GM12878 (cell line): ENCODE data around the gene GNB5. TPM values are rescaled to one million over a fixed set of nuclear protein-coding genes. Genes with fewer than 3 reads are reported as not detected.
A peak's percentile ranks its signal among the peaks of the same experiment; 100 is the strongest.

ENCODE experiments used
- ATAC-seq: fragments of 200-7000 bp; cut with Tn5 transposase; 3 replicates; pipeline ENCODE4 v1.9.1; 2020; ENCODE audit warnings: mild to moderate bottlenecking, moderate library complexity
- BruUV-seq: library from RNA; stranded (reverse); fragments of 400-500 nt; replicated peaks from 2 replicates; lab custom pipeline; 2021; lab: Mats Ljungman, UMichigan
- CTCF ChIA-PET: fragments of 300-600 bp; sonication (Branson Sonifier 250); formaldehyde crosslinking; extraction: SDS; loops from one replicate; lab custom pipeline; 2021; ENCODE audit warnings: inconsistent platforms; lab: Yijun Ruan, JAX
- POLR2A ChIA-PET: fragments of 350-600 bp; formaldehyde crosslinking; extraction: SDS; loops from one replicate; lab custom pipeline; 2021; ENCODE audit warnings: inconsistent platforms; lab: Charles Lee
- RAD21 ChIA-PET: fragments of 300-600 bp; sonication (Branson Sonifier 250); formaldehyde crosslinking; loops from one replicate; lab custom pipeline; 2023; ENCODE audit warnings: antibody characterized with exemption; ENCODE audit not compliant: unreplicated experiment; lab: Charles Lee
- SMC1A ChIA-PET: fragments of 300-600 bp; sonication (Branson Sonifier 250); formaldehyde crosslinking; loops from one replicate; lab custom pipeline; 2023; ENCODE audit not compliant: unreplicated experiment, uncharacterized antibody; lab: Charles Lee
- DNase-seq: peaks from one replicate; pipeline ENCODE4 v3.0.0-alpha.2; 2011; ENCODE audit warnings: low read depth, low spot score
- FAIRE-seq: peaks from 3 replicates; lab custom pipeline; 2011; peaks lifted over from hg19 to GRCh38; lab: Jason Lieb, UNC
- H2AFZ ChIP-seq: 2 replicates; pipeline ENCODE4 v1.6.0; 2011; ENCODE audit warnings: low read depth, low read length, control low read depth; ENCODE audit not compliant: control insufficient read depth
- H3K27ac ChIP-seq: 2 replicates; pipeline ENCODE4 v1.5.1; 2011; ENCODE audit warnings: control low read depth; ENCODE audit not compliant: control insufficient read depth, insufficient read depth
- H3K27me3 ChIP-seq, 2 experiments: replicated peaks in 1 of 2; 2 replicates each; pipeline versions ENCODE4 v1.6.0 to v1.6.1; 2011; ENCODE audit warnings: low read length in 1 of 2; ENCODE audit not compliant: control insufficient read depth in 2 of 2, insufficient read depth in 2 of 2
- H3K36me3 ChIP-seq, 2 experiments: 2 replicates each; pipeline ENCODE4 v1.5.1; 2011; ENCODE audit warnings: low read length in 1 of 2; ENCODE audit not compliant: control insufficient read depth in 2 of 2, insufficient read depth in 2 of 2
- H3K4me1 ChIP-seq: 2 replicates; pipeline ENCODE4 v1.6.1; 2011; ENCODE audit warnings: mild to moderate bottlenecking, low read length, moderate library complexity, mixed read lengths; ENCODE audit not compliant: control insufficient read depth, insufficient read depth
- H3K4me2 ChIP-seq: 2 replicates; pipeline ENCODE4 v1.6.0; 2011; ENCODE audit warnings: control low read depth; ENCODE audit not compliant: control insufficient read depth, insufficient read depth
- H3K4me3 ChIP-seq: fragments of 200-600 bp; sonication (generic); 2 replicates; pipeline ENCODE4 v1.5.1; 2016
- H3K79me2 ChIP-seq: 2 replicates; pipeline ENCODE4 v1.6.0; 2011; ENCODE audit warnings: low read length; ENCODE audit not compliant: control insufficient read depth, insufficient read depth
- H3K9ac ChIP-seq: 2 replicates; pipeline ENCODE4 v1.8.0; 2011; ENCODE audit warnings: low read length, control low read depth, mixed read lengths; ENCODE audit not compliant: control insufficient read depth, insufficient read depth
- H3K9me3 ChIP-seq: replicated peaks from 3 replicates; pipeline ENCODE4 v1.5.1; 2011; ENCODE audit warnings: mild to moderate bottlenecking, low read length; ENCODE audit not compliant: control insufficient read depth, insufficient read depth
- H4K20me1 ChIP-seq: 2 replicates; pipeline ENCODE4 v1.6.0; 2011; ENCODE audit not compliant: control insufficient read depth, insufficient read depth
- CBX5 ChIP-seq: sonication (generic); IDR thresholded peaks from 2 replicates; pipeline ENCODE4 v1.6.1; 2016; ENCODE audit warnings: low read depth, moderate library complexity, mild to moderate bottlenecking, inconsistent platforms
- LARP7 ChIP-seq: fragments of 450-650 bp; IDR thresholded peaks from 2 replicates; pipeline ENCODE4 v1.6.1; 2017; ENCODE audit warnings: mild to moderate bottlenecking
- NFXL1 ChIP-seq: fragments of 450-650 bp; IDR thresholded peaks from 2 replicates; pipeline ENCODE4 v1.6.1; 2017; ENCODE audit warnings: antibody characterized with exemption, mild to moderate bottlenecking, borderline replicate concordance
- SPI1 ChIP-seq: IDR thresholded peaks from 2 replicates; pipeline ENCODE4 v1.6.1; 2011; ENCODE audit warnings: low read depth, mild to moderate bottlenecking, low read length, moderate library complexity, borderline replicate concordance; ENCODE audit not compliant: insufficient read depth
- WGBS: methylation state at CpG from one replicate; pipeline ENCODE4 v1.1.6; 2016; ENCODE audit warnings: low lambda C conversion rate; ENCODE audit not compliant: insufficient replicate concordance, insufficient coverage; ENCODE audit errors: missing lambda C conversion rate; 5-methylcytosine and 5-hydroxymethylcytosine counted together
- in situ Hi-C: fragments of 300-500 bp; cut with MboI; formaldehyde crosslinking; loops from 9 replicates; pipeline ENCODE4 v1.14.3; 2018; ENCODE audit warnings: mixed read lengths
- intact Hi-C: fragments of 100-400 bp; cut with micrococcal nuclease; formaldehyde crosslinking; loops from one replicate; pipeline ENCODE4 v1.14.2; 2022; ENCODE audit not compliant: unreplicated experiment
- polyA plus RNA-seq, 11 experiments: library from polyadenylated mRNA; depleted of rRNA in 4 of 11; unstranded in 6 of 11; stranded (reverse) in 5 of 11; fragments of >200 nt; fragmentation: Nextera tagmentation in 4 of 11; fragmentation: Illumina TruSeq in 1 of 11; extraction: Ambion mirVana in 4 of 11; extraction: Trizol in 1 of 11; gene quantifications; 1 replicate in 1 of 11; 2 replicates in 10 of 11; pipeline versions ENCODE4 v1.2.1 to v1.2.3, GENCODE V29; 2011 to 2016; ENCODE audit warnings: inconsistent platforms in 2 of 11, missing spikeins in 2 of 11, low read depth in 1 of 11
- total RNA-seq, 4 experiments: library from RNA; depleted of rRNA in 3 of 4; stranded (reverse); fragments of >200 nt in 3 of 4; fragmentation: Illumina TruSeq in 1 of 4; extraction: Trizol in 1 of 4; gene quantifications; 2 replicates each; pipeline versions ENCODE4 v1.2.1 to v1.2.3, GENCODE V29; 2013 to 2021
- TF ChIP-seq, protein P1 (sequence below): fragments of 450-650 bp; IDR thresholded peaks from 2 replicates; pipeline ENCODE4 v1.6.1; 2017; ENCODE audit warnings: low read depth, mild to moderate bottlenecking, moderate library complexity

Gene GNB5
- total and polyA plus RNA-seq, 10 of the 15 experiments (the other 5 are each of a cell fraction or from before 2014, with no cell fraction given) = 2.4 to 25.9 (median 15.2) TPM

DNA sequence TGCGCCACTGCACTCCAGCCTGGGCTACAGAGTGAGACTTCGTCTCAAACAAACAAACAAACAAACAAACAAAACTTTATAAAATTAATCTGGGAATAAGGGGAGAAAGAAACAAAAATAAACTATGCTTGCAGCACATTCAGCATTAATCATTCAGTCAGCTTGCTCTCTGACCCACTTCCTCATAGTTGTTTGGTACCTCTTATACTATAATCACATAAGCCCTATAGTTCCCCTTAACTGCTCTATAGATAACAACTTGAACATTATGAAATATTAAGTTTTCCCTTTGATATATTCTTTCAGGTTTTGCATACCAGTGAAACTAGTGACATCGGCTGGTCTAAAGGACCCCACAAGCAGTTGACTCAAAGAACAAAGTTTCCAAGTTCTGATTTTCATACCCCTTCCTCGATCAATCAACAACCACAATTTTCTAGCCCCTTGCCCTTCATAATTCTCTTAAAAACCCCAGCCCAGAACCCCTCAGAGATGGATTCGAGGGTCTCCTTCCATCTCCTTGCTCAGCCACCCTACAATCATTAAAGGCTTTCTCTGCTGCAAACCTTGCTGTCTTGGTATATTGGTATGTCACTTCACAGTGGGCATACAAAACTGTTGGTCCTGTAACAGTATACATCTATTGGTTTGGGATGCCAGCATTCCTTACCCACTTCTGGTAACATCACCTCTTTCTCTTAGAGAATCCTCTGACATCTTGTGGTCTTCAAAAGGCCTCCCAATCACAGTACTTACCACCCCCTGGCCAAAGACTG, 105.0 kb downstream of the GNB5 start:
- ChIA-PET RAD21 (interaction anchor here (9.4 to 10.3 kb wide), 2 partner anchors 12 to 22 kb away, joined by 170 to 203 read pairs; partner anchors contain the start of gene BCL2L10), CTCF (interaction anchor here (11.1 kb wide), 1 partner anchor 16 kb away, joined by 251 read pairs; no protein-coding TSS in a partner anchor), POLR2A (interaction anchor here (10.3 kb wide), 1 partner anchor 14 kb away, joined by 151 read pairs; no protein-coding TSS in a partner anchor), SMC1A (interaction anchor here (1.2 to 10.0 kb wide), 3 partner anchors 13 to 48 kb away, joined by 4 to 272 read pairs (median 5); no protein-coding TSS in a partner anchor)
- intact Hi-C loops = no loop called here
- peaks cover 4% of the 10 kb centered on the region; the same call in 1 of the 2 replicates for H3K79me2 ChIP-seq
- no peak overlapping the region for H3K27ac ChIP-seq
- no peak for FAIRE-seq
- H3K36me3 ChIP-seq = no peaks in the 10 kb centered on the region; a peak in 1 of 4 replicates
- H4K20me1 ChIP-seq = no peaks in the 10 kb centered on the region
- H2AFZ ChIP-seq = no peak overlapping the region
- TF ChIP-seq CBX5 = peak; percentile 45; the same call in 1 of the 2 replicates
- TF ChIP-seq NFXL1 = 0 out of 2 replicates have a peak, but pooled peaks have one; percentile 52
- peak; percentile 34; the same call in 1 of the 2 replicates for TF ChIP-seq SPI1
- TF ChIP-seq, protein P1, sequence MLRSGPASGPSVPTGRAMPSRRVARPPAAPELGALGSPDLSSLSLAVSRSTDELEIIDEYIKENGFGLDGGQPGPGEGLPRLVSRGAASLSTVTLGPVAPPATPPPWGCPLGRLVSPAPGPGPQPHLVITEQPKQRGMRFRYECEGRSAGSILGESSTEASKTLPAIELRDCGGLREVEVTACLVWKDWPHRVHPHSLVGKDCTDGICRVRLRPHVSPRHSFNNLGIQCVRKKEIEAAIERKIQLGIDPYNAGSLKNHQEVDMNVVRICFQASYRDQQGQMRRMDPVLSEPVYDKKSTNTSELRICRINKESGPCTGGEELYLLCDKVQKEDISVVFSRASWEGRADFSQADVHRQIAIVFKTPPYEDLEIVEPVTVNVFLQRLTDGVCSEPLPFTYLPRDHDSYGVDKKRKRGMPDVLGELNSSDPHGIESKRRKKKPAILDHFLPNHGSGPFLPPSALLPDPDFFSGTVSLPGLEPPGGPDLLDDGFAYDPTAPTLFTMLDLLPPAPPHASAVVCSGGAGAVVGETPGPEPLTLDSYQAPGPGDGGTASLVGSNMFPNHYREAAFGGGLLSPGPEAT = 0 out of 2 replicates have a peak, but pooled peaks have one; percentile 10
- no peak for TF ChIP-seq LARP7
- H3K4me3 ChIP-seq = no peak overlapping the region
- 67% methylated on average over 5 of the region's 5 CpGs for WGBS
- TSS peak; percentile 19 for BruUV-seq
- no peak overlapping the region for H3K4me2 ChIP-seq
- H3K4me1 ChIP-seq = peaks cover 20% of the 10 kb centered on the region
- peaks cover 20% of the 10 kb centered on the region for H3K9me3 ChIP-seq
- no peak for DNase-seq
- in situ Hi-C loops = no loop called here
- no peak overlapping the region for H3K9ac ChIP-seq
- no peak for ATAC-seq
- no peaks in the 10 kb centered on the region for H3K27me3 ChIP-seq
